ENCODE measurements around the gene LRTM2. TPM values are rescaled to one million over a fixed set of nuclear protein-coding genes. Genes with fewer than 3 reads are reported as not detected.

LRTM2 gene
- total and polyA plus RNA-seq, 2 donors (not counting 1 experiment from before 2014, with no cell fraction given), result not detected

DNA sequence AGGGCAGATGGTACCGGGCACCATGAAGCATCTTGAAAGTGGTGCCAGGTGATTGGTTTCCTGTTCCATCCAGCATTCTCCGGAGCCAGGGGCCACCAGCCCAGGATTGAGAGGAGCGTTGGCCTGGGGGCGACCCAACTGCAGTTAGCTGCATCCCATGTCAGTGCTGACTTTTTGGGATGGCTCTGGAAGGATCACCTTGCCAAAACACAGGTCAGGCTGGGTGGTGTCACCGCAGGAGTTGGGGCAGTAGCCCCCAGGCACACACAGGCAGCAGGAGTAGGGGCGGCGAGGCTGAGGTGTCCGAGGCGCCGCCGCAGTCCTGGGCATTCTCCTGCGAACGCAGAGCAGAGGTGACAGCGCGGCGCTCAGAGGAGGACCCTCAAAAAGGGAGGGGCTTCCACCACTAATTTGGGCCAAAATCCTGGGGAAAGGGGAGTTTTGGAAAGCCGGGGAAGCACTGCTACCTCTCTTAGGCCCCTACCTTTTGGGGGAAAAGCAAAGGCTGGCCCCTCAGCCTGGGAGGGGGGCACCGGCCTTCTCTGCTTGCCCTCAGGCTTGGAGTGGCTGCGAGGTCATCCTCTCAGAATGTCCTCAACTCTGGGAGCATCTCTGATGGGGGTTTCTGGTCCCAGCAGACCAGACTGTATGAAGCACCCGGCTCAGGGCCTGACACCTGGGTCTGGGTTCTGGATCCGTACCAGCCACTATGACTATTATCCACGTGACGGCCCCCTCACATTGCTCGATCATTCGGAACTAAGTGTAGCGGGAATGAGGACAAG, 26.7 kb upstream of the LRTM2 start:
- H4K20me1 ChIP-seq (ENCODE audit: control insufficient read depth, extremely low read depth, insufficient read depth, low read length), result no peaks in the 10 kb centered on the region
- H3K36me3 ChIP-seq (ENCODE audit: control insufficient read depth, insufficient read depth, low read length), result no peaks in the 10 kb centered on the region
- no peak overlapping the region for H3K4me2 ChIP-seq (ENCODE audit: extremely low read depth, insufficient read depth, low read length)
- no peak overlapping the region for H3K9ac ChIP-seq (ENCODE audit: insufficient read depth, low read length)
- H3K27ac ChIP-seq (ENCODE audit: insufficient read depth, low read length), result no peak overlapping the region
- no peaks in the 10 kb centered on the region for H3K79me2 ChIP-seq (ENCODE audit: control insufficient read depth, insufficient read depth, low read length)
- H2AFZ ChIP-seq (ENCODE audit: low read length), result no peak overlapping the region
- no peak for DNase-seq (ENCODE audit: low read depth in 2 of 2)
- no peaks in the 10 kb centered on the region for H3K27me3 ChIP-seq (ENCODE audit: control insufficient read depth, insufficient read depth, low read length)
- TF ChIP-seq EZH2 (IDR thresholded peaks at IDR 0.05; ENCODE audit: low read length, missing control alignments), result no peak
- TF ChIP-seq, protein P1, sequence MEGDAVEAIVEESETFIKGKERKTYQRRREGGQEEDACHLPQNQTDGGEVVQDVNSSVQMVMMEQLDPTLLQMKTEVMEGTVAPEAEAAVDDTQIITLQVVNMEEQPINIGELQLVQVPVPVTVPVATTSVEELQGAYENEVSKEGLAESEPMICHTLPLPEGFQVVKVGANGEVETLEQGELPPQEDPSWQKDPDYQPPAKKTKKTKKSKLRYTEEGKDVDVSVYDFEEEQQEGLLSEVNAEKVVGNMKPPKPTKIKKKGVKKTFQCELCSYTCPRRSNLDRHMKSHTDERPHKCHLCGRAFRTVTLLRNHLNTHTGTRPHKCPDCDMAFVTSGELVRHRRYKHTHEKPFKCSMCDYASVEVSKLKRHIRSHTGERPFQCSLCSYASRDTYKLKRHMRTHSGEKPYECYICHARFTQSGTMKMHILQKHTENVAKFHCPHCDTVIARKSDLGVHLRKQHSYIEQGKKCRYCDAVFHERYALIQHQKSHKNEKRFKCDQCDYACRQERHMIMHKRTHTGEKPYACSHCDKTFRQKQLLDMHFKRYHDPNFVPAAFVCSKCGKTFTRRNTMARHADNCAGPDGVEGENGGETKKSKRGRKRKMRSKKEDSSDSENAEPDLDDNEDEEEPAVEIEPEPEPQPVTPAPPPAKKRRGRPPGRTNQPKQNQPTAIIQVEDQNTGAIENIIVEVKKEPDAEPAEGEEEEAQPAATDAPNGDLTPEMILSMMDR (conservative IDR thresholded peaks at IDR 0.05 in 1 of 2, IDR thresholded peaks at IDR 0.05 in 1 of 2; ENCODE audit: low read depth in 1 of 2, low read length in 2 of 2), result no peak
- no peak overlapping the region for H3K4me3 ChIP-seq (replicated peaks in 1 of 4; ENCODE audit: control extremely low read depth in 1 of 4, insufficient read depth in 1 of 4, low read depth in 3 of 4, low read length in 4 of 4)
- peaks cover 11% of the 10 kb centered on the region for H3K4me1 ChIP-seq (ENCODE audit: control insufficient read depth, extremely low read depth, insufficient read depth, low read length)
- no peaks in the 10 kb centered on the region for H3K9me3 ChIP-seq (ENCODE audit: control insufficient read depth, insufficient read depth, low read depth, low read length)

DNA sequence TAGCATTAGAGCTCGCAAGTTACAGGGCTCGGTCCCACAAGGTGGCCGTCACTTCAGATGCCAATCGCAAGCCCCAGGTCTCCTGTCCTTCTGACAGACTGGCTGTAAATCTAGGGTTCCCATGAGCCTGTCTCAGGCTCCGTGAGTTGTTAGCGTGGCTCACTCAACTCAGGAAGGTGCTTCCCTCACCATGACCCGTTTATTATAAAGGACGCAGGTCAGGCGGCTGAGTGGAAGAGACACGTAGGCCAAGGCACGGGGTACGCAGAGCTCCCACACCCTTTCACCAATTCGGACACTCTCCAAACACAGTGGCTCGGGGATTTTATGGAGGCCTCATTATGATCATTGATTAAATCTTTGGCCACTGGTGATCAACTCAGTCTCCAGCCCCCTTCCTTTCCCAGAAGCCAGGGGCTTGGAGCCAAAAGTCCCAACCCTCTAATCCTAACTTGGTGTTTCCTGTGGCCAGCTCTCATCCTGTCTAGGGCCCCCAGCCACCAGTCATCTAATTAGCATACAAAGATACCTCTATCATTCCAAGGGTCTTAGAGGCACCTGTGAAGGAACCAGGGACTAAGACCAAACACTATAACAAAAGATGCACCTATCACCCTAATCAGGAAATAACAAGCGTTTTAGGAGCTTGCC, 25.8 kb upstream of the LRTM2 start:
- TF ChIP-seq EZH2 (IDR thresholded peaks at IDR 0.05; ENCODE audit: low read length, missing control alignments), result no peak
- no peaks in the 10 kb centered on the region for H3K9me3 ChIP-seq (ENCODE audit: control insufficient read depth, insufficient read depth, low read depth, low read length)

GRCh38 chr12:1795221-1795784, 25.1 kb upstream of the LRTM2 start:
- no peak for TF ChIP-seq EZH2 (IDR thresholded peaks at IDR 0.05; ENCODE audit: low read length, missing control alignments)
- TF ChIP-seq, protein P1 (conservative IDR thresholded peaks at IDR 0.05 in 1 of 2, IDR thresholded peaks at IDR 0.05 in 1 of 2; ENCODE audit: low read depth in 1 of 2, low read length in 2 of 2), result no peak

More for the DNA sequence above, 25.8 kb upstream of the LRTM2 start:
- Histone ChIP-seq H2AFZ (ENCODE audit: low read length) (no peak overlapping the region), H3K27me3 (ENCODE audit: control insufficient read depth, insufficient read depth, low read length) (no peaks in the 10 kb centered on the region), H3K4me3 (replicated peaks in 1 of 4; ENCODE audit: control extremely low read depth in 1 of 4, insufficient read depth in 1 of 4, low read depth in 3 of 4, low read length in 4 of 4) (no peak overlapping the region), H3K9ac (ENCODE audit: insufficient read depth, low read length) (no peak overlapping the region), H4K20me1 (ENCODE audit: control insufficient read depth, extremely low read depth, insufficient read depth, low read length) (no peaks in the 10 kb centered on the region), H3K79me2 (ENCODE audit: control insufficient read depth, insufficient read depth, low read length) (no peaks in the 10 kb centered on the region), H3K36me3 (ENCODE audit: control insufficient read depth, insufficient read depth, low read length) (no peaks in the 10 kb centered on the region), H3K27ac (ENCODE audit: insufficient read depth, low read length) (no peak overlapping the region), H3K4me1 (ENCODE audit: control insufficient read depth, extremely low read depth, insufficient read depth, low read length) (peaks cover 11% of the 10 kb centered on the region), H3K4me2 (ENCODE audit: extremely low read depth, insufficient read depth, low read length) (no peak overlapping the region)
- DNase-seq (ENCODE audit: low read depth in 2 of 2), result no peak

More at GRCh38 chr12:1795221-1795784, 25.1 kb upstream of the LRTM2 start:
- no peak overlapping the region for H3K9ac ChIP-seq (ENCODE audit: insufficient read depth, low read length)
- no peak overlapping the region for H3K4me3 ChIP-seq (replicated peaks in 1 of 4; ENCODE audit: control extremely low read depth in 1 of 4, insufficient read depth in 1 of 4, low read depth in 3 of 4, low read length in 4 of 4)
- no peaks in the 10 kb centered on the region for H3K27me3 ChIP-seq (ENCODE audit: control insufficient read depth, insufficient read depth, low read length)
- H3K4me1 ChIP-seq (ENCODE audit: control insufficient read depth, extremely low read depth, insufficient read depth, low read length), result peaks cover 11% of the 10 kb centered on the region
- no peaks in the 10 kb centered on the region for H4K20me1 ChIP-seq (ENCODE audit: control insufficient read depth, extremely low read depth, insufficient read depth, low read length)
- no peak overlapping the region for H3K27ac ChIP-seq (ENCODE audit: insufficient read depth, low read length)
- H3K4me2 ChIP-seq (ENCODE audit: extremely low read depth, insufficient read depth, low read length), result no peak overlapping the region
- no peaks in the 10 kb centered on the region for H3K79me2 ChIP-seq (ENCODE audit: control insufficient read depth, insufficient read depth, low read length)
- peak overlapping the region; percentile 61 for H2AFZ ChIP-seq (ENCODE audit: low read length)
- no peak for DNase-seq (ENCODE audit: low read depth in 2 of 2)
- no peaks in the 10 kb centered on the region for H3K36me3 ChIP-seq (ENCODE audit: control insufficient read depth, insufficient read depth, low read length)
- H3K9me3 ChIP-seq (ENCODE audit: control insufficient read depth, insufficient read depth, low read depth, low read length), result no peaks in the 10 kb centered on the region

Measured in fibroblast of lung (primary cell).